HG02623 (cell line): ENCODE measurements around the gene LTO1.

Experiments
- ATAC-seq: cut with Tn5 transposase; IDR thresholded peaks from one replicate; pipeline ENCODE4 v1.9.1; 2021; ENCODE audit warnings: moderate library complexity; ENCODE audit not compliant: unreplicated experiment

The LTO1 gene

DNA sequence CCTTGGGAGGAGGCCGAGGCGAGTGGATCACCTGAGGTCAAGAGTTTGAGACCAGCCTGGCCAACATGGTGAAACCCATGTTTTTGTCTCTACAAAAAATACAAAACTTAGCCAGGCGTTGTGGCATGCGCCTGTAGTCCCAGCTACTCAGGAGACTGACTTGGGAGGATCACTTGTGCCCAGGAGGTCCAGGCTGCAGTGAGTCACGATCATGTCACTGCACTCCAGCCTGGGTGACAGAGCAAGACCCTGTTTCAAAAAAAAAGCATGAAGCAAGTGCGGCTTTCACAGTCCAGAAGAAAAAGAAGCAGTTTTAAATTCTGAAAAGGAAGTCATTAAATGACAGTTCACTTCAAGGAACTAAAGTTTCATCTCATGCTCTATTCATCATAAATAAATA, 7.1 kb upstream of the LTO1 start:
- ATAC-seq = no peak

GRCh38 chr11:69680688-69681087, 5.5 kb upstream of the LTO1 start:
- ATAC-seq = no peak

DNA sequence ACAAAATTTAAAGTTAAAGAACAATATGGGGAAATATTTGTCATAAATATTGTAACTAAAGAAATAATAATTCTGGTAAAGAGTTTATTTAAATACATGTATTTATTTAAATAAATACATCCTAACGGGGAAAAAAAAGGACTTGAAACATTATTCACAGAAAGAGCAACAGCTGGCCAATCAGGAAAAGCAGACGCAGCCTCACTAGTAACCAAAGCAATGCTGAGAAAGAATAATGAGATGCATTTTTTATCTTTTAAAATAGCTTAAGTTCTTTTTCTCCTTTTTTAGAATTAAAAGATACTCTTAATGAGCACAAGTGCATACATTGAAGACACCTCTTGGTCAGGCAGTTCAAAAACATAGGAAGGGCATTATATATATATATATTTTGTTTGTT, 2.6 kb upstream of the LTO1 start:
- no peak for ATAC-seq

- no peak for ATAC-seq
Measured at GRCh38 chr11:69674267-69674885, 777 bp downstream of the LTO1 start.

DNA sequence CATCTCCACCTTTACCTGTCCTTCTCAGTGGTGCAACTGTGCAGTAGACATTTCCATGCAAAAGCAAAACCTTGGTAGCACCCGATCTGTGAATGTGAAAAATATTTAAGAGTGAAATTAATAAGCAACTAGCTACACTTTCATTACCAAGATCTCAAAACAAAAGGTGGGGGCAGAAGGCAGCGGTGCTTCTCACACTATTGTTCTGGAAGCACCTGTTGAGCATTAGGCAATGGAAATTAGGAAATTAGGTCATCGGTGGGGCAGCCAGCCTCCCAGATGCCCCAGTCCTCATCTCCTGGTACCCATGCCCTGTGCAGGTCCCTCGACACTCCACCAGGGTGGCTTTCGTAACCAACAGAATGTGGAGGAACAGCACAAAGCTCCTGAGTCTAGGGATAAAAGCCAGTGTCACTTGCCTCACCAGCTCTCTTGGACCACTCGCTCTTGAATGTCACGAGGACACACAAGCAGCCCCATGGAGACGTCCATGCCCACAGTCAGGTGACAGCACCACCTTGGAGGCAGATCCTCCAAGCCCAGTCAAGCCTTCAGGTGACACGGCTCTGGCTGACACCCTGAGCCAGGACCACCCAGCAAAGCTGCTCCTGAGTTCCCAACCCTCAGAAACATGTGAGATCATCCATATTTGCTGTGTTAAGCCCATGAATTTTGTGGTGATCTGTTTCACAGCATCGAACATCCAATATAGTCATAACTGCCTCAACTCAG, 3.3 kb downstream of the LTO1 start:
- no peak for ATAC-seq

DNA sequence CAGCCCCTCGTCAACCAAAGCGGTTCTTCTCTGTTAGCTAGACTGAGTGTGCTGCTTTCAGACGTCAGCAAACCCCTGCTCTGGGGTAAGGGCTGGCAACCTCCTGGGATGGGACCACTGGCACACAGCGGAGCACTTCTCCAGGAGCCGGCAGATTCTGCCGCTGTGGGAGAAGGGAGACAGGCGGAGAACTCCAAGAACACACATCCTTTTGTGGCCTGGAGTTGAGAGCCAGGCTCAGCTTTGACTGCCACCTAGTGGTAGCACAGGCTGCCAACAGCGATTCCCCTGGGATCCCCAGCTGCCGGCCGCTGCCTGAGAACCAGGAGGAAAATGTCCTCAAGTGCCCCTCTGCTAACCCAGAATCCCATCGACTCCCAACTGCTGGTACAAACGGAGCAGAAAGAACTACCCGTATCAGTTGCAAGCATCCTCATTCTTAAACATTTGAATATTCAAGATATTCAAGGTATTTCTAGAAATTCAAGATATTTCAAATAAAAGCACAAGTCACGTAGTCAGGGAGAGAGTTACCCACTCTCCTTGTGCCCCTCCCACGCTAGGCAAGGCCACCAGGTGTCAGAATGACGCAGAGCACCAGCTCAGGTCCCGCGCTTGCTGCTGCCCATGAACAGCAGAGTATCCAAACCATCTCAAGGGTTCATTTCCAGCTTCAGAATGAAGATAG, 4.9 kb downstream of the LTO1 start:
- ATAC-seq = no peak

GRCh38 chr11:69669486-69669885, 5.7 kb downstream of the LTO1 start:
- ATAC-seq = no peak

- ATAC-seq = no peak
Measured at GRCh38 chr11:69667619-69668604, 7.2 kb downstream of the LTO1 start.

GRCh38 chr11:69666752-69667536, 8.2 kb downstream of the LTO1 start:
- no peak for ATAC-seq

DNA sequence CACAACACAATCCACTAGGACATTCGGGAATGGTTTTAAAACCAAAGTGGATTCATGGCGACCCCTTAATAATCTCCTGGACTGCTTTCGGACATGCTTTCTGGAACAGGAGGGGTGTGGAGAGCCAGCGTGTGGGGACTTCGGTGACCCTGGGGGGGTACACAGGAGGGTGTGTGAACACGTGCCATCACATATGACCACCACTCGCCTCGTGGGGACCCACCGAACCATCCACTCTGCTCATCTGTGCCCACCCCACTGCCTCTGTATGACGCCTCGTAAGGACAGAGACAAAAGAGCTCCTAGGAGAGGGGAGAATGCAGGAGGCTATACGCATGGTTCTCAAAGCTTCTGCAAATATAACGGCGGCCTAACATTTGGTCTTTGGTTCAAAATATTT, 8.9 kb downstream of the LTO1 start:
- ATAC-seq = no peak

- no peak for ATAC-seq
Measured at GRCh38 chr11:69665669-69666068, 9.5 kb downstream of the LTO1 start.

DNA sequence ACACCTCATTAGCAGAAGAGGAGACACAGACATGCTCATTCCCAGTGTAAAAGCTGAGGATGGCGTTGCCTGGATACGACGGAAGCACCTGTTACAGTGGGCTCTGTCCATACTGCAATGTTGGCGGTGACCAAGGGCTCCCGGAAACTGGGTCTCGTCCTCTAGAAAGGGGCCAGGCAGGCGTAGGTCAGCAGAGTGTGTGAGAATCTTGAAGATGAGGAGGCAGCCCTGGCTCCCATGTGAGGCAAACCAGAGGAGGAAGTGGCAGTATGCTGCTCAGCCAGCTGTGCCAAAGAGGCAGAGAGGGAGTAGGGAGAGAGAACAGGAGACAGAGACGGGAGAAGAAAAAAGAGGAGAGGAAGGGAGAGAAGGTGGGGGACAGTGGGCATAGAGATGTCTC, 10.3 kb downstream of the LTO1 start:
- no peak for ATAC-seq

DNA sequence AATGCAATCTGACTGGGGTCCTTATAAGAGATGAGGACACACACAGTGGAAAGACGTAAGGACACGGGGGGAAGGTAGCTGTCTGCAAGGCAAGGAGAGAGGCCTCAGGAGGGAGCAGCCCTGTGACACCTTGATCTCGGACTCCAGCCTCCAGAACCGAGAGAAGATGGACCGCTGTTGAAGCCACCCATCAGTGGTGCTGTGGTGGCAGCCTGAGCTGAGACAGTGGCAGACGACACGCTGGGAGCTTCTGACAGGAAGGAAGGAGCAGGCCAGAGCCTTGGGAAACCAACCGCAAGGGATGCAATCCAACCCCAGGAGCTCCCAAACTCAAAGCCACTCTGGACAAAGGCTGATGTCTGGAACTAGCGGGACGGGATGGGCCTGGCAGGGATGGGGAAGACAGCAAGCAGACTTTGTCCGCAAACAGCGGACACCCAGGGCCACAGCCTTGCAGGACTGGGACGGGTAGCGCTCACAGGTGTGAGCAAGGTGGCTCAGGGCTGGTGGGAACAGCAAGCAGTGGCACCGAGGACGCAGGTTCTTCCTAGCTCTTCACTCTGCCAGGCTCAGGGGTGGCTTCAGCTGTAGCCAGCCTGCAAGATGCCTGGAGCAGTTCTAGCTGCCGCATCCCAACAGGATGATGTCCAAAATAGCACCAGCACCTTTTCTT, 10.9 kb downstream of the LTO1 start:
- no peak for ATAC-seq

DNA sequence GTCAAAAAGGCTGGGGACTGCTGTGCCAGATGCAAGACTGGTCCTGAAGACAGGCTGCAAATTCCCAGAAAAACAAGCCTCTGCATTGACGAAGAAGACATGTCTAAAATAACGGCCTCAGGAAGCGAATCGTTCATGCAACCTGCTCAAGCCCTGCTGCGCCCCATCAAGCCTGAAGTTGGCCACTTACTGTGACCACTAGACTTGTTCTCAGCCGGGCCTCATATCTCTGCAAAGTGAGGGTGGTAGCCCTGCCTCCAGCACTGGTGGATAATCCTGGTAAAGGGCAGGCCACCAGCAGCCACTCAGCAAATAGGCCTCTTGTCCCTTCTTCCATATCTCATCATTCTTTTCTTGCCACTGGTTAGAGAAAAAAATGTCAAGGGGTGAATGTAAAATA, 11.8 kb downstream of the LTO1 start:
- no peak for ATAC-seq

- no peak for ATAC-seq
Measured at GRCh38 chr11:69662806-69663205, 12.3 kb downstream of the LTO1 start.

GRCh38 chr11:69662021-69662698, 13.0 kb downstream of the LTO1 start:
- ATAC-seq = no peak

GRCh38 chr11:69661413-69661715, 13.8 kb downstream of the LTO1 start:
- no peak for ATAC-seq

DNA sequence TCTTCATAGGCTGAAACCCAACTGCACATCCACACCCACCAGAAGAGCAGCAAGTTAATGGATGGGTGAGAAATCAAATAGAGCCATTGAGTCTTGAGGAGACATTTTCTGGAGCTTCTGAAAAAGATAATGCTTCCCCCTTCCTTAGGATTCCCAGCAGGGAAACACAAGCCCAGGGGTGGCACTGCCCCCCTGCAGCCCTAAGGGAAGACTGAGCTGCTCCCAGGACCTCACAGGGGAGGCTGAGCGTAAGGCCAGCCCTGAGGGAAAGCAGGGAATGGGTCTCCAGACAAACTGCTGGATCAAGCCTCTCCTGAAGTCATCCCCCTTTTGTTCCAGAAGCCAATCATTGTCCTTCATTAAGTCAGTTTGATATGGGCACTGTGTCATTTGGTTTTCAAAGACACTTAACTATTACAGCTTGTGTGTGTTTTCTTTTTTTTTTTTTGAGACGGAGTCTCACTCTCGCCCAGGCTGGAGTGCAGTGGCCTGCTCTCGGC, 15.1 kb downstream of the LTO1 start:
- ATAC-seq = no peak

- no peak for ATAC-seq
Measured at GRCh38 chr11:69659591-69659990, 15.6 kb downstream of the LTO1 start.
